ENCODE measurements around the gene VTI1A.
A peak's percentile ranks its signal among the peaks of the same experiment; 100 is the strongest.

VTI1A gene

GRCh38 chr10:112559349-112559748 lies 112.3 kb downstream of the VTI1A start:
- WGBS (ENCODE audit: insufficient coverage, insufficient read length): no CpG with 5 or more reads among the region's 4 CpGs

GRCh38 chr10:112562122-112562521 lies 115.1 kb downstream of the VTI1A start:
- Histone ChIP-seq H3K4me3 (ENCODE audit: low read length) (no peak overlapping the region), H3K27ac (ENCODE audit: low read length) (no peak overlapping the region), H3K4me1 (ENCODE audit: control insufficient read depth, insufficient read depth, low read length) (no peaks in the 10 kb centered on the region), H3K36me3 (ENCODE audit: control insufficient read depth, insufficient read depth, low read length) (no peaks in the 10 kb centered on the region), H3K27me3 (ENCODE audit: control insufficient read depth, insufficient read depth, low read length) (no peaks in the 10 kb centered on the region), H3K9me3 (ENCODE audit: control insufficient read depth, insufficient read depth, low read length) (no peaks in the 10 kb centered on the region)
- no peak for DNase-seq (ENCODE audit: low read depth, low spot score)
- WGBS (ENCODE audit: insufficient coverage, insufficient read length): no CpG with 5 or more reads among the region's 3 CpGs

More at GRCh38 chr10:112559349-112559748, 112.3 kb downstream of the VTI1A start:
- Histone ChIP-seq H3K4me1 (ENCODE audit: control insufficient read depth, insufficient read depth, low read length) (no peaks in the 10 kb centered on the region), H3K9me3 (ENCODE audit: control insufficient read depth, insufficient read depth, low read length) (no peaks in the 10 kb centered on the region), H3K27me3 (ENCODE audit: control insufficient read depth, insufficient read depth, low read length) (no peaks in the 10 kb centered on the region), H3K36me3 (ENCODE audit: control insufficient read depth, insufficient read depth, low read length) (no peaks in the 10 kb centered on the region), H3K4me3 (ENCODE audit: low read length) (no peak overlapping the region), H3K27ac (ENCODE audit: low read length) (no peak overlapping the region)
- DNase-seq (ENCODE audit: low read depth, low spot score): no peak

DNA sequence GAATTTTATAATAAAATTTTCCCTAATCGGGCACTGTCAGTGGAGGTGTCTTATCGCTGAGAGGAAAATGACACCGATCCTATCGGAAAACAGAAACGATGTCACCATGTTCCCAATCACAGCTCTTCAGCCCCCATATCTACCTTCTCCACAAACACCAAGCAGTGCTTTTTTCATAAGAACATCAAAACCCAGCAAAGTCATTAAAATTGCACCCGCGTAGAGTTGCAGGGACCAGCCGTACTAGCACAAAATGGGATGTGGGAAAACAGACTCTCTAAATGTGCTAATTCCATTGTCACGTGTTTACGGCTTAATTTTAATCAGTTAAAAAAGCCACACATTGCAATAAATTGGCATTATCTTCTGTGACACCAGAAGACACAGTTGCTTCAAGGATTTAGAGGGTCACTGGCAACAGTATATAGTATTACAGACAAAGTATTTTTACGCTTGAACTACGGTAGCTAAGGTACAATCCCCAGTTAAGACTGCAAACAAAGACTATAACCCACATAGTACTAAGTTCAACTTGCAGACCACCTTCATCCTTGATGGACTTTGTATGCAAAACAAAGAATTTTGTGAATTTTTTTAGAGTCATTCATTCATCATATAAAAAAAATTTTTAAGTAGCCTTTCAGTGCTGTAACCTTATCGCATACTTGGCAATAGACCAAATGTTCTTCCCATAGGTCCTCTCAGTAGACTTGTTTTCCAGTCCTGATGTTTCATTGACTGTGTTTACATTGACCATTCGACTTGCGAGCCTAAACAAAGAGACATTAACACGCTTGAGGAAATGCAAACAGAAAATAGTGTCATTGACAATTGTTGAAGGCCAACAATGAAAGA lies 116.0 kb downstream of the VTI1A start:
- Histone ChIP-seq H3K27ac (ENCODE audit: low read length) (no peak overlapping the region), H3K4me1 (ENCODE audit: control insufficient read depth, insufficient read depth, low read length) (no peaks in the 10 kb centered on the region), H3K36me3 (ENCODE audit: control insufficient read depth, insufficient read depth, low read length) (no peaks in the 10 kb centered on the region), H3K9me3 (ENCODE audit: control insufficient read depth, insufficient read depth, low read length) (no peaks in the 10 kb centered on the region), H3K4me3 (ENCODE audit: low read length) (no peak overlapping the region), H3K27me3 (ENCODE audit: control insufficient read depth, insufficient read depth, low read length) (no peaks in the 10 kb centered on the region)
- WGBS (ENCODE audit: insufficient coverage, insufficient read length): no CpG with 5 or more reads among the region's 16 CpGs
- DNase-seq (ENCODE audit: low read depth, low spot score): no peak

DNA sequence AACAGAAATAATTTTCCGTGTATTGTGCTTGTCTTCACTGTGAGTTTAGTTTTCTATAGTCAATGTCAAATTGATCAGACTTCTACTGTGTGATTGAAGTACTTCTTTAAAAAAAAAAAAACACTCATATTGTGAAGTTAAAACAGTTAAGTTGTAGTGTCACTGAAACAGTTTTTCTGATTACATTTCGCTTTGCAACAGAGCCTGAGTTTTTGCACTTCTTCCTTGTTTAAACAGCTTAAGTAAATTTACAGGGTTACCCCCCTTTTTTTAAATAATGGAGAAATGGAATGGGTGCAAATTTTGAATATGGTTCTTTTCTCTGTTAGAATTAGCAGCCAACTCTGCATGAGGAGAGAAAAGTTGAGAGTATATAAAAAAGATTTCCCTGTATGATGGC lies 117.3 kb downstream of the VTI1A start:
- no peak for DNase-seq (ENCODE audit: low read depth, low spot score)
- H3K27ac ChIP-seq (ENCODE audit: low read length): no peak overlapping the region
- no peaks in the 10 kb centered on the region for H3K9me3 ChIP-seq (ENCODE audit: control insufficient read depth, insufficient read depth, low read length)
- WGBS (ENCODE audit: insufficient coverage, insufficient read length): no CpG with 5 or more reads among the region's 2 CpGs
- no peaks in the 10 kb centered on the region for H3K4me1 ChIP-seq (ENCODE audit: control insufficient read depth, insufficient read depth, low read length)
- H3K27me3 ChIP-seq (ENCODE audit: control insufficient read depth, insufficient read depth, low read length): no peaks in the 10 kb centered on the region
- H3K36me3 ChIP-seq (ENCODE audit: control insufficient read depth, insufficient read depth, low read length): no peaks in the 10 kb centered on the region
- no peak overlapping the region for H3K4me3 ChIP-seq (ENCODE audit: low read length)

GRCh38 chr10:112565434-112566053 lies 118.5 kb downstream of the VTI1A start:
- Histone ChIP-seq H3K4me1 (ENCODE audit: control insufficient read depth, insufficient read depth, low read length) (no peaks in the 10 kb centered on the region), H3K27me3 (ENCODE audit: control insufficient read depth, insufficient read depth, low read length) (no peaks in the 10 kb centered on the region), H3K9me3 (ENCODE audit: control insufficient read depth, insufficient read depth, low read length) (no peaks in the 10 kb centered on the region), H3K4me3 (ENCODE audit: low read length) (no peak overlapping the region), H3K27ac (ENCODE audit: low read length) (no peak overlapping the region), H3K36me3 (ENCODE audit: control insufficient read depth, insufficient read depth, low read length) (no peaks in the 10 kb centered on the region)
- DNase-seq (ENCODE audit: low read depth, low spot score): peak; percentile 50
- no CpG with 5 or more reads among the region's 4 CpGs for WGBS (ENCODE audit: insufficient coverage, insufficient read length)

DNA sequence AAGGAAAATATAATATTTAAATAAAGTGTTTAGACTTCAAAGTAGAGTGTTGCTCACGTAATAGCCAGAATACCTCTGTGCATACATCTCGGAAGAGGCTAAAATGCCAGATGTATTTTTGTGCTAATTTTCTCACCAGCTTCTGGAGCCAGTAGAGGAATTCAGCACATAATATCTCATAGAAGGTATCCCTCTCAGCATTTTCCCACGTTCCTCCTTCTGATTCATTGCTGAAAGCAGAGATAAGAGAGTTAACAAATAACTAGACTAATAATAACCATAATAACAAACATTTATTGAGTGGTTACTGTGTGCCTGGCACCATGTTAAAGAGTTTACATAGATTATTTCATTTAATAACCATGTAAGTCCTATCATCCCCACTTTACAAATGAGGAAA lies 123.6 kb downstream of the VTI1A start:
- Histone ChIP-seq H3K27me3 (ENCODE audit: control insufficient read depth, insufficient read depth, low read length) (no peaks in the 10 kb centered on the region), H3K9me3 (ENCODE audit: control insufficient read depth, insufficient read depth, low read length) (no peaks in the 10 kb centered on the region), H3K27ac (ENCODE audit: low read length) (no peak overlapping the region), H3K36me3 (ENCODE audit: control insufficient read depth, insufficient read depth, low read length) (no peaks in the 10 kb centered on the region), H3K4me3 (ENCODE audit: low read length) (no peak overlapping the region), H3K4me1 (ENCODE audit: control insufficient read depth, insufficient read depth, low read length) (no peaks in the 10 kb centered on the region)
- no peak for DNase-seq (ENCODE audit: low read depth, low spot score)
- no CpG with 5 or more reads among the region's 3 CpGs for WGBS (ENCODE audit: insufficient coverage, insufficient read length)

- H3K4me1 ChIP-seq (ENCODE audit: control insufficient read depth, insufficient read depth, low read length): no peaks in the 10 kb centered on the region
- H3K4me3 ChIP-seq (ENCODE audit: low read length): no peak overlapping the region
- WGBS (ENCODE audit: insufficient coverage, insufficient read length): no CpG with 5 or more reads among the region's 1 CpG
- no peaks in the 10 kb centered on the region for H3K9me3 ChIP-seq (ENCODE audit: control insufficient read depth, insufficient read depth, low read length)
- no peak overlapping the region for H3K27ac ChIP-seq (ENCODE audit: low read length)
- no peaks in the 10 kb centered on the region for H3K36me3 ChIP-seq (ENCODE audit: control insufficient read depth, insufficient read depth, low read length)
- no peak for DNase-seq (ENCODE audit: low read depth, low spot score)
- no peaks in the 10 kb centered on the region for H3K27me3 ChIP-seq (ENCODE audit: control insufficient read depth, insufficient read depth, low read length)
Observed at GRCh38 chr10:112579578-112579977, 132.6 kb downstream of the VTI1A start.

DNA sequence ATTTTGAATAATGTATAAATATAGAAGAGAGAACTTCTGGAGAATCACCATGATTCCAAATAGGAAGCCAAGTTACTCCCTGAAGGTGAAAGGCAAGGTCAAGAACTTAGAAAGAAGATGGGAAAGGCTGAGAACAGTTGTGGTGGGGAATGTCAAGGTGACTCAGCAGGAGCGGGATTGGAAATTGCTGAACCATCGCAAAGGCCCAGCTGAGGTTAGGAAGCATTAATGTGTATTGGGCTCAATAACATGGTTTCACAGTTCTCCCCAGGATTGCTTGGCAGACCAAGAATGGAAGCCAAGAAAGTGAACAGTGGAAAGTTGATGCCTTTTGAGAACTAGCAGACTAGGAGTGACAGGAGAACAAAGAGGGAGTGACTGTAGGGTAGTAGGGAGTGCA lies 133.3 kb downstream of the VTI1A start:
- no peak for DNase-seq (ENCODE audit: low read depth, low spot score)
- H3K4me3 ChIP-seq (ENCODE audit: low read length): no peak overlapping the region
- no peaks in the 10 kb centered on the region for H3K27me3 ChIP-seq (ENCODE audit: control insufficient read depth, insufficient read depth, low read length)
- no peaks in the 10 kb centered on the region for H3K4me1 ChIP-seq (ENCODE audit: control insufficient read depth, insufficient read depth, low read length)
- H3K36me3 ChIP-seq (ENCODE audit: control insufficient read depth, insufficient read depth, low read length): no peaks in the 10 kb centered on the region
- H3K27ac ChIP-seq (ENCODE audit: low read length): no peak overlapping the region
- no peaks in the 10 kb centered on the region for H3K9me3 ChIP-seq (ENCODE audit: control insufficient read depth, insufficient read depth, low read length)
- WGBS (ENCODE audit: insufficient coverage, insufficient read length): no CpG with 5 or more reads among the region's 2 CpGs

DNA sequence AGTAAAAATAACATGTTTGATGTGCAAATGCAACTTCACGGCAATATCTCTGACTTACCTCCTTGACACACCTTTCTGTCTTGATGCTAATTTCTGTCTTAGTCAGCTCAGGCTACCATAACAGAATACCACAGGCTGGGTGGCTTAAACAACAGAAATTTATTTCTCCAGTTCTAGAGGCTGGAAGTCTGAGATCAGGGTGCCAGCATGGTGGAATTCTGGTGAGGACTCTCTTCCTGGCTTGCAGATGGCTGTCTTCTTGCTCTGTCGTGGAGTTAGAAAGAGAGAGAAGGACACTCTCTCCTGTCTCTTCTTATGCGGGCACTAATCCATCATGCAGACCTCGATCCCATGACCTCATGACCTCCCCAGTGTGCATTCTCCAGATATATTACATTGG lies 134.9 kb downstream of the VTI1A start:
- H3K4me1 ChIP-seq (ENCODE audit: control insufficient read depth, insufficient read depth, low read length): no peaks in the 10 kb centered on the region
- WGBS (ENCODE audit: insufficient coverage, insufficient read length): no CpG with 5 or more reads among the region's 4 CpGs
- no peaks in the 10 kb centered on the region for H3K27me3 ChIP-seq (ENCODE audit: control insufficient read depth, insufficient read depth, low read length)
- no peaks in the 10 kb centered on the region for H3K9me3 ChIP-seq (ENCODE audit: control insufficient read depth, insufficient read depth, low read length)
- DNase-seq (ENCODE audit: low read depth, low spot score): no peak
- no peaks in the 10 kb centered on the region for H3K36me3 ChIP-seq (ENCODE audit: control insufficient read depth, insufficient read depth, low read length)
- H3K27ac ChIP-seq (ENCODE audit: low read length): no peak overlapping the region
- no peak overlapping the region for H3K4me3 ChIP-seq (ENCODE audit: low read length)

- Histone ChIP-seq H3K27ac (ENCODE audit: low read length) (no peak overlapping the region), H3K4me1 (ENCODE audit: control insufficient read depth, insufficient read depth, low read length) (no peaks in the 10 kb centered on the region), H3K9me3 (ENCODE audit: control insufficient read depth, insufficient read depth, low read length) (no peaks in the 10 kb centered on the region), H3K4me3 (ENCODE audit: low read length) (no peak overlapping the region), H3K36me3 (ENCODE audit: control insufficient read depth, insufficient read depth, low read length) (no peaks in the 10 kb centered on the region), H3K27me3 (ENCODE audit: control insufficient read depth, insufficient read depth, low read length) (no peaks in the 10 kb centered on the region)
- DNase-seq (ENCODE audit: low read depth, low spot score): no peak
- no CpG with 5 or more reads among the region's 9 CpGs for WGBS (ENCODE audit: insufficient coverage, insufficient read length)
Observed at GRCh38 chr10:112583236-112583939, 136.4 kb downstream of the VTI1A start.

Measured in iPS DF 6.9 (cell line).